Measurements from ENCODE around the gene R3HDM2.

DNA sequence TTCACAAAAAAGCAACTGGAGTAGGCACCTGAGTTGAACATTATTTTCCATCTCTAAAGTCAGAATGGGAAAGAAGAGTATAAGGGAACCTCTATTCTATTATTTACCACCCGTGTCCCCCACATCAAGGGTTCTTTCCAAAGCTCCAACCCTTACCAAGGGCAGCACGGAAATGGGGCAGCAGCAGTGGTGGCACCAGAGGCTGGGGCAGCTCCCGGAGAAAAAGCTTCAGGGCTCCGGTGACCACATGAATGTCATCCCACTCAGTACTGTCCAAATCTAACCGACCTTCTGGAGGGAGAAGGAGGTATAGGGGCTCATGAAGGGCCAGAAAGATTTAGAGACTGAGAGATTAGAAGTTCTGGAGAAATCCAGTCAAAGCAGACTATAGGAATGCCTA lies 43.0 kb upstream of the R3HDM2 start:
- TF ChIP-seq, protein P1, sequence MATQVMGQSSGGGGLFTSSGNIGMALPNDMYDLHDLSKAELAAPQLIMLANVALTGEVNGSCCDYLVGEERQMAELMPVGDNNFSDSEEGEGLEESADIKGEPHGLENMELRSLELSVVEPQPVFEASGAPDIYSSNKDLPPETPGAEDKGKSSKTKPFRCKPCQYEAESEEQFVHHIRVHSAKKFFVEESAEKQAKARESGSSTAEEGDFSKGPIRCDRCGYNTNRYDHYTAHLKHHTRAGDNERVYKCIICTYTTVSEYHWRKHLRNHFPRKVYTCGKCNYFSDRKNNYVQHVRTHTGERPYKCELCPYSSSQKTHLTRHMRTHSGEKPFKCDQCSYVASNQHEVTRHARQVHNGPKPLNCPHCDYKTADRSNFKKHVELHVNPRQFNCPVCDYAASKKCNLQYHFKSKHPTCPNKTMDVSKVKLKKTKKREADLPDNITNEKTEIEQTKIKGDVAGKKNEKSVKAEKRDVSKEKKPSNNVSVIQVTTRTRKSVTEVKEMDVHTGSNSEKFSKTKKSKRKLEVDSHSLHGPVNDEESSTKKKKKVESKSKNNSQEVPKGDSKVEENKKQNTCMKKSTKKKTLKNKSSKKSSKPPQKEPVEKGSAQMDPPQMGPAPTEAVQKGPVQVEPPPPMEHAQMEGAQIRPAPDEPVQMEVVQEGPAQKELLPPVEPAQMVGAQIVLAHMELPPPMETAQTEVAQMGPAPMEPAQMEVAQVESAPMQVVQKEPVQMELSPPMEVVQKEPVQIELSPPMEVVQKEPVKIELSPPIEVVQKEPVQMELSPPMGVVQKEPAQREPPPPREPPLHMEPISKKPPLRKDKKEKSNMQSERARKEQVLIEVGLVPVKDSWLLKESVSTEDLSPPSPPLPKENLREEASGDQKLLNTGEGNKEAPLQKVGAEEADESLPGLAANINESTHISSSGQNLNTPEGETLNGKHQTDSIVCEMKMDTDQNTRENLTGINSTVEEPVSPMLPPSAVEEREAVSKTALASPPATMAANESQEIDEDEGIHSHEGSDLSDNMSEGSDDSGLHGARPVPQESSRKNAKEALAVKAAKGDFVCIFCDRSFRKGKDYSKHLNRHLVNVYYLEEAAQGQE (IDR thresholded peaks at IDR 0.05; ENCODE audit: insufficient read depth in 1 of 2, low read depth in 2 of 2, low read length in 2 of 2): no peak
- TF ChIP-seq POLR2AphosphoS5 (IDR thresholded peaks at IDR 0.05; ENCODE audit: low read depth, low read length) (no peak), TAF1 (IDR thresholded peaks at IDR 0.05; ENCODE audit: borderline replicate concordance, insufficient read depth, low read length) (no peak)

Data from PFSK-1 (cell line).